Spleen (tissue), 7 donors: ENCODE results near the gene TNFAIP2.

Source experiments
- CTCF ChIP-seq, 11 experiments: fragments of 200-600 bp in 7 of 11; fragments of 450-650 bp in 4 of 11; sonication (generic) in 4 of 11; IDR thresholded peaks in 8 of 11; conservative IDR thresholded peaks in 3 of 11; 1 replicate in 7 of 11; 2 replicates in 4 of 11; pipeline versions ENCODE4 v1.4.0 to v1.8.0; 2016 to 2021; ENCODE audit warnings: antibody characterized with exemption in 11 of 11, inconsistent platforms in 4 of 11, mild to moderate bottlenecking in 1 of 11
- POLR2A ChIP-seq, 3 donors: fragments of 450-650 bp; IDR thresholded peaks; one replicate each; pipeline ENCODE4 v1.5.1; 2017; ENCODE audit warnings: antibody characterized with exemption in 3 of 3, mild to moderate bottlenecking in 1 of 3
- donor health status: DM: no; HTN: no; CAD: no; lungs with moderate emphysema.
- donor health status: DM: no; HTN: no; CAD: no.
- donor health status: DM: no; HTN: no; CAD: no.

DNA sequence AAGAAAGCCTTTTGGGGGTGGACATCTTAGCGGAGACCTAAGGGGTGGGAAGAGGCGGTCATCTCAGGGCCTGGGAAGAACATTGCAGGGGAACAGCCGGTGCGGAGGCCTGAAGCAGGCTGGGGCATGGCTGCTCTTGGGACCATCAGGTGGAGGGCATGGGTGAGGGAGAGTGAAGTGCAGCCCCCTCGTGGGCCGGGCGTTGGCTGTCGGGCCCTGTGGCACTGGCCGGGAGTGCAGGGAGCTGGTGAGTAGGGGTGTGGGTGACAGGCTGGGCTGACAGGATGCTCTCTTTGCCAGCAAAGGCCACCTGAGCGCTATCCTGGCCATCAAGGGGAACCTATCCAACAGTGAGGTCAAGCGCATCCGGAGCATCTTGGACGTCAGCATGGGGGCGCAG is 11.7 kb downstream of the TNFAIP2 start:
- TF ChIP-seq CTCF (IDR thresholded peaks at IDR 0.05 in 8 of 11, conservative IDR thresholded peaks at IDR 0.05 in 3 of 11) (no peak), POLR2A (IDR thresholded peaks at IDR 0.05) (no peak)
